A172 (cell line): ENCODE results near the gene PRKACA. TPM values are rescaled to one million over a fixed set of nuclear protein-coding genes. Genes with fewer than 3 reads are reported as not detected.
A peak's percentile ranks its signal among the peaks of the same experiment; 100 is the strongest.

Source experiments
- DNase-seq: peaks from one replicate; pipeline ENCODE4 v3.0.0-alpha.2; 2015; ENCODE audit warnings: low spot score
- total RNA-seq: library from RNA; depleted of rRNA; stranded (reverse); fragments of >200 nt; shearing (Covaris generic); gene quantifications from 2 replicates; pipeline ENCODE4 v1.2.3, GENCODE V29; 2014; rRNA removed

Gene PRKACA
- total RNA-seq, result 43.1 and 72.6 TPM in 2 replicates

DNA sequence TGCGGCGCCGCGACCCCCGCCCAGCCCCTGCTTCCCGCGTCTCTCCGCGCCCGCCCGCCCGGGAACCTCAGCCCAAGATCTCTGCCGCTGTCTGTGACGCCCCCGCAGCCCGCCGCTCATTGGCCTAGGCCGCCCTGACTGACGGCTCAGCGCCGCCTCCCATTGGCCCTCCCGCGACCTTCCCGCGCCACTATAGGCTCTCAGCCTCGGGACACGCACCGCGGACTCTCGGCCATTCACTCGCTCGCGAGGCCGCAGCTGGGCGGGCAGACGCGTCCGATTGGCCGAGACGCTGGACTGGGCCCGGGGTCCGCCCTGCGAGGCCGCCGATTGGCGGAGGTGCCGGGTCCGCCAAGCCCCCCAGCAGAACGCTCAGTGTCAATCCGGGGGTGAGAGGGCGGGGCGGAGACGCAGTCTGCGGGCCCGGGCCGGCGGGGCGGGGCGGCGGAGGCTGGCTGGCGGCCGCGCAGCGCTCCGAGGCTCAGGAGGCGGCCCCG lies at the start of gene PRKACA:
PRKACA (minus strand) TSS at position 95 of the 497 bp plus-strand sequence. CDS start 215 bp downstream, outside the sequence.
- peak; percentile 96 for DNase-seq

DNA sequence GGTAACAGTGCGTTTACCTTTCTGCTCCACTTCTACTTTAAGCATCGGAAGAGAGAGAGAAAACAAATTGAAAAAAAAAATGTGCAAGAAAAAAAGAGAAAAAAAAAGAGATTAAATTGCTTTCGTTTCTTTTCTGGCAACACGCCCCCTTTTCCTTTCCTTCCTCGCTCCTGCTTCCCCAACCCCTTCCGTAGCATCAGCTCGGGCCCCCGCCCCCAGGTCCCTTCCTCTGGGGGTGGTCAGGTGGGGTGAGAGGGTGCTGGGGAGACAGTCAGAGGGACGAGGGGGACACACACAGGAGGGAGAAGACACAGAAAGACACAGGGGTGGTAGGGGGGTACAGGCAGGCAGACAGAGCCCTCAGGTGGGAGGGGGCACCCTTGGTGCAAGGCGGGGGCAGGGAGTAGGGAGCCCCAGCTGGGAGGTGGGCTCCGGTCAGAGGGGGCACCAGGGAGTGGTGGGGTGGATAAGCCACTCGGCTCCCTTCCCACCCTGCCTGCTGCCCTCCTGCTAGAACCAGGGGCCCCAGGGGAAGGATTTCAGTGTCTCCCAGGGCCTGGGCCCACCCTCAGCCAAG lies 49.5 kb upstream of the PRKACA start:
- DNase-seq, result no peak

DNA sequence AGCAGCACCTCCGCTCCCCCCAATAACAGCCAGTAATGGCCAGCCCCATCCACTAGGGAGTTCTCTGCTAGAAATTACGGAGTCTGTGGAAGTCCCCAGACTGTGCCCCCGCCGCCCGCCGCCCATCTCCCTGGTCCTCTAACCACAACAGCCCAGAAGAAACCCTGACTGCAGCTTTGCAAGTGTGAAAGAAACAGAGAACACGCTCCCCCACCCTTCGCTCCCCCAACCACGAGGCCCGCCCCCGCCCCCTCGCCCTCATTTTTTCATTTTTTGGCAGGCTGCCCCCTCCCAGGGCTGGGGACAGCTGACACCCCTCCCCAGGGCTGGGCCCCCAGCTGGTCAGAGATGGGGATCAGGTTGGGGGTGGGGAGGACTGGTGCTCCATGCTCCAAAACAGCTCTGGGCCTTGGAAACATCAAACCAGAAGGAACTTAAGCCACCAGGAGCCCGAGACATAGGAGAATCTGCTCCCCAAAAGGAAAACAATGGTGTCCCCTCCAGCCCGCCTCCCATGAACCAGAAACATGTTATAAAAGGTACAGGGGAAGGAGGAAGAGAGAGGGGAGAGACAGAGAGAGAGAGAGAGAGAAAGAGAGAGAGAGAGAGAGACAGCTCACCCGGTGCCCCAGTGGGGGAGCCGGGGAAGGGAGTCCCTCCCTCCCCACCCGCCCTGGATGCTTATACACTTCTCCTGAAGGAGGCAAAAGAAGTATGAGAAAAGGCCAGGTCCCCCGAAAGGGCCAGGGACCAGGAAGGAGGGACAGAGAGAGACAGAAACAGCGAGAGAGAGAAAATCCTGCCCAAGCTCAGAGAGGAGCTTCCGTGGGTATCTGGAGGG lies 48.6 kb upstream of the PRKACA start:
- no peak for DNase-seq

DNA sequence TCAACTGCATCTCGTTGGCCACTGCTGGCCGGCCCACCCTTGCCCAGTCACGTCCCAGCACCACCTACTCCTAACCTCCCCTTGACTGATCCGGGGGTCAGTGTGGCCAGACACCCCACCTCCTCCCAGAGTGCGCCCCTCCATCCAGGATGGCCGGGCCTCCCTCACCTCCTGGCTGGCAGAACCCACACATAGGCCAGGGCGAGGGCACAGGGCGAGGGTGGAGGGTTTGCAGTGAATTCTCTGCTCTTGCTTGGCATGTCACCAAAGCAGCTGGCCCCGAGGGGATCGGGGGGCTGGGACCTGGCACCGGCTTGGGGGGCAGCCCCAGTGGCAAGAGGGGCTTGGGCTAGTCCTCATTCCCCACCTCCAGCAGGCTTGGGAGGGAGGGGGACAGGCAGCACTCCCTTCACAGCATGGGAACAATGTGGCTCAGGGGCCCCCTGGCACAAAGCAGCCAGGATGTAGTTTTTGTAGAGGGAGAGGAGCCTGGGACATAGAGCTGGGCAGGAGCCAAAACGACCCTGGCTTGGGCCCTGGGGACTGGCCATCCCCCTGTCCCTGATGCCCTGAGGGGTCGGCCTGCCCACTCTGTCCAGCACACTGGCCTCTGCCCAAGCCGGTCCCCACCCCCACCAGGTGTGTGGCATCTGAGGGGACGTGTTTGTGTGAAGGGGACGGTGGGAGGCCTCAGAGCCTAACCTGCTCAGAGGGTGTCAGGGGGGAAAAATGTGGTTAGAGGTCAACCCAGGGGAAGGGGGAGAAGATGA lies 47.3 kb upstream of the PRKACA start:
- DNase-seq, result no peak

DNA sequence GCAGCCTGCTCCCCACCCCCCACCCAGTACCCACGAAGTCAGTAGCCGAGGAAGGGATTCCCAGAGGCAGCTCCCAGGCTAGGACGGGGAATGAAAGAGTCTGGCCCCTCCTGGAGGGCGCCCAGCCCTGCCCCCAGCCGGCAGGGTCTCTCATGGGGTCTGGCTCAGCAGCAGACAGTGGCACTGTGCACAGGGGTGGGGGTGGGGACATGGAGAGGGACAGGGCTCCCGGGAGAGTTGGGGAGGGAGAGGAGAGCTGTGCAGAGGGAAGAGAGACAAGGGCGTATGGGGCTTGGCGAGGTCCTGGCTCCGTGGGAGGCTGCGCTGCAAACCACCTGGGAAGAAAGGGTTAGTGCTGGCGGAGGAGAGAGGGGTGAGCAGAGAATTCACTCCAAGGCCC lies 46.5 kb upstream of the PRKACA start:
- DNase-seq, result no peak

DNA sequence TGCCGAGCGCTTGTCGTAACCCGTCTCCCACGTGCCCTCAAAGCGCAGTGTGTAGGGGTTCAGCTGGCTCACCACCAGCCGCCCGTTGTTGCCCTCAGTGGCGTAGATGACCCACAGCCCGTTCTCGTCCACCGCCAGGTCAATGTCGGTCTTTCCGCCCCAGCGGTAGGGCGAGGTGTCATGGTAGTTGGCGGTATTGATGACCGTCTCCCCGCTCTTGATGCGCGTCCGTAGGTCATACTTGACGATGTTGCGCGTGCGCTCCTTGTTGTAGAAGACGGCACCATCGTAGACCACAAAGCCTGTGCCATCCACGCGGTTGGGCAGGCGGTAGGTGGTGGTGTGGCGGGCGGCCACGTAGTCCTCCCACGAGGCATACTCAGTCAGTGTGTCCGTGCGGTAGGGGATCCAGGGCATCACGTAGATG lies 45.3 kb upstream of the PRKACA start:
- DNase-seq, result no peak

DNA sequence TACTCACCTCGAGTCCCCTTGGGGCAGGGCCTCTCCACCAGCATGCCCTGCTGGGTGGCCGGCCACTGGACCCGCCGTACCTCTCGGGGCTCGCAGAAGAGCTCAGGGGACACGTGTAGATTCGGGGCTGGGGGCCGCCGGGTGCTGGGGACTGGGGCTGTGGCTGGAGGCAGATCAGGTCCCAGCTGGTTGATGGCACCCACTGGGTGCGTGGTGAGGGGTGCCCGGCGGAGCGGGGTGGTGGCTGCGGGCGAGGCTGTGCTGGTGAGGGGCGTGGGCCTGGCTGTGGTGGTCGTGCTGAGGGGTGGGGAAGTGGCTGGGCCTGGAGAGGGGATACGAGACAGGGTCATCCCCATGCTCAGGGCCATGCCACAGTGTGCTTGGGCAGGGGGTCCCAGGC lies 43.7 kb upstream of the PRKACA start:
- no peak for DNase-seq

DNA sequence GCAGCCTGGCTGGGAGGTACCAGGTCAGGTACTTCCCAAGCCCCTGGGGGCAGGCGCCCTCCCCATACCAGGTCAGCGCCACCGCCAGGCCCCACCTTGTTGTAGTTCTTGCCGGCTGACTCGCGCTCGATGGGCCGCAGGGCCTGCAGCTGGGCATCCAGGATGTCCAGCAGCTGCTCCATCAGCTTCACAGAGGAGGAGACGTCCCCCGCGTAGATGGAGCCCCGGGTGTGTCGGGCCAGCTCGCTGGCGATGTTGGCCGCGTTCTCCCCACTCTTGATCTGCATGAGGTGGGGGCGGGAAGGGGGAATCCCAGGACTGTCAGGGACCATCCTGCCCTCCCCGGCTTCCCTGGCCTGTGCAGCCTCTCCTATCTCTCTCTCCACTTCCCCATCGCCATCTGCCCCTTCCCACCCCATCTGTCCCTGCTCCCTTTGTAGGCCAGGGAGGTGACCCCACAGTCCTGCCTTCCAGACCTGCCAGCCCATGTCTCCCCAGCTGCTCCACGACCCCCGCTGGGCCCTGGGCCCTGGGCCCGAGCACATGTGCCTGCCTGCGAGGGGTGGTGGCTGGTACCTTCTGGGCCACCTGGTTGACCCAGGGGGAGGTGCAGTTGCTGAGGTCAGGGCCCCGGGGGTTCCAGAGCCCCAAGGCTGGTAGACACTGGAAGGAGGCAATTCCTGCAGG lies 42.6 kb upstream of the PRKACA start:
- no peak for DNase-seq

DNA sequence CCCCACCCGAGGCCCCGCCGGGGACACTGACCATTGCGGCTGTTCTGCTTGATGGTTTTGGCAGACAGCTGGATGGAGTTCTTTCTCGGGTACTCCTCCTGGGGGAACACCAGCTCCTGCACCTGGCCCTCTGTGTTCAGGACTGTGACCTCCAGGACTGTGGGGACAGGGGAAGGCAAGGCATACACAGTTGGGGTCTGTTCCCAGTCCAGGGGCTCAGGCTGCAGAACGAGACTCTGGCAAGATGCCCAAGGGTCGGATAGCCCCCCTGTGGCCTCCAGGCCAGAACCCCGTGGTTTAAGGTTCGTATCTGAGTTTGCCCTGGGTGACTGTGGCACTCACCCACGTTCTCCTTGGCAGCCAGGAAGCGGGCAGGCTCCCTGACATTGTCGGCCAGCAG lies 41.5 kb upstream of the PRKACA start:
- no peak for DNase-seq

DNA sequence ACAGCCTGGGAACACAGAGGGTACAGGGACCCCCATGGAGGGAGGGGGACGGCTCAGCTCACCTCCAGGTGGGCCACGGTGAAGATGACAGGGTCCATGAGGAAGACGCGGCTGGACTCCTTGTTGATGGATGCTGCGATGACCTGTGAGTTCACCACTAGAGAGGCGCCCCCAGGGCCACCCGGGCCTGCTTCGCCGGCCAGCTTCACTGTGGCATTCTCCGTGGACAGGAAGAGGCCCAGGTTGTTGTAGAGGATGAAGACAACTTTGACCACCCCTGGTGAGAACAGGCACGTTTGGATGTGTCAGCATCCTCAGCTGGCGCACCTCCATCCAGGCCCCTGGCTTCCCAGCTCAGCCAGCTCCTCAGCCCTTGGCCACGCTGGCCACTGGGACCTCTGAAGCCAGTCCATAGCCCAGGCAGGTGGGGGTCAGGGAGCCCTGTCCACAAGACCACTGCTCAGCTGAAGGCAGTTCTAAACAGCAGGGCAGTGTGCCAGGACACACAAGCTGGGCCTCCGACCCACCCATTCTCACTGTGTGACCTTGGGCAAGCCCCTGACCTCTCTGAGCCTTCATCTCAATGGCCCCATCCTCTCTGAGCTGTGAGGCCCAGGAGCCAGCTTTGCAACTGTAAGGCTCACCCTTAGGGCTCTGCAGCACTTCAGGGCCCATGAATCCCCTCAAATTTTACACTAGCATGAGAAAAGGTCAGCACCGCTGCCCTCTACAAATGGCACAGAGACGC lies 40.9 kb upstream of the PRKACA start:
- DNase-seq, result no peak

DNA sequence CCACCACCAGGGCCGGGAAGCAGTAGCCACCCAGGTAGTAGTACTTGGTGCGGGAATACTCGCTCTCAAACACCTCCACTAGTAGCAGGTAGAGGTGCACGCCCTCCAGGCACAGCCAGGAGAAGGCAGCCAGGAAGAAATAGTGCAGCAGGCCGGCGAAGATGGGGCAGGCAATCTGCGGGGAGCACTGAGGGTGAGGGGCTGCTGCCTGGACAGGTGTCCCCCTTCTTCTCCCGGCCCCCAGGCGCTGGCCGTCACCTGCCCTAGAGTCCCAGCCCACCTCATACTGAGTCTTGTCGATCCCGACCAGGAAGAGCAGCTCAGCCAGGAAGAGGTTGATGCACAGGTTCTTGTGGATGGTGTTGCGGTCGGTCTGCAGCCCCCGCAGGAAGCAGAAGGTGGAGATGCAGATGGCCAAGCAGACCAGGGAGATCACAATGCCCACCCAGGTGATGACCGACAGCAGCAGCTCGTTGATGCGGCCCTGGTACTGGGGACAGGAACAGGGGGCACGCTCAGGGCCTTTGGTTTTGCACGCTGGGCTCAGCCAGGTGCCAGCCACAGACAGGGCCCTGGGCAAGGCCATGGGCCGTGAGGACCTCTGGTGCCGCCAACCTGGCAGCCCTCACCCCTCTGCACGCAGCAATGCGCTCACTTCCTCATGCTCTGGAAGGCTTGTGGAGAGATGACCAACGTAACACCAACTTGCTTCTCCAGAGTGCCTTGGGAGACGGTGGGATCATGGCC lies 39.6 kb upstream of the PRKACA start:
- no peak for DNase-seq

DNA sequence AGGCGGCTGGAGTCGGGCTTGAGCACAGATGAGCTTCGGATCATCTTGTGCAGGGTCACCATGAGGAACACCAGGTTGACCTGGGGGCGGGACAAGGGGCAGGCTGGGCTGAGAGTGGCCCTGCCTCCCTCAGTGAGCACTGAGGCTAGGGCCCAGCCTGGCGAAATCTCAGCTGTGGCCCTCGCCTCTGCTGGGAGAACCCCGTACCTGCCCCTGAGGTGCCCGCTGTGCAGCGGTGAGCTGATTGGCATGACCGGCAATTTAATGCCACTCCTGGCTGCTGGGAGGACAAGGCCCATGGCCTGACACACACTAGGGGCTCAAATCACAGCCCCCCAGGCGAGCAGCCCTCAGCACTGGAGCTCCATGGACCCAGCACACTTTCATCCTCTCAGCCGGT lies 38.6 kb upstream of the PRKACA start:
- no peak for DNase-seq

DNA sequence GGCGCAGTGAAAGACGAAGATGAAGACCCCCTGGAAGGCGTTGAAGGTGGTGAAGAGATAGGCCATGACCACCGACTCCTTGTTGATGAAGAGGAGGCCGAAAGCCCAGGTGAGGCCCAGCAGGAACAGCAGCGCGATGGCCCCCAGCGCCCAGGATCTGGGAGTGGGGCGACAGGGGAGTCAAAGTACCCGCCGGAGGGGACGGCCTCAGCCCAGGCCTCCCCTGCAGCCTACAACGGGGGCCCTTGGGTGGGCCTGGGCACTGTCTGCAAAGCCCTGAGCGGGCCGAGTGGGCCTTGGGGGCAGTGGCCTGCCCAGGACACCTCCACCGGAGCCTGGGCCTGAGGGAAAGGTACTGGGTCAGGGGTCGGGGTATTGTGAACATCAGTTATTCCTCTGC lies 37.8 kb upstream of the PRKACA start:
- DNase-seq, result no peak

DNA sequence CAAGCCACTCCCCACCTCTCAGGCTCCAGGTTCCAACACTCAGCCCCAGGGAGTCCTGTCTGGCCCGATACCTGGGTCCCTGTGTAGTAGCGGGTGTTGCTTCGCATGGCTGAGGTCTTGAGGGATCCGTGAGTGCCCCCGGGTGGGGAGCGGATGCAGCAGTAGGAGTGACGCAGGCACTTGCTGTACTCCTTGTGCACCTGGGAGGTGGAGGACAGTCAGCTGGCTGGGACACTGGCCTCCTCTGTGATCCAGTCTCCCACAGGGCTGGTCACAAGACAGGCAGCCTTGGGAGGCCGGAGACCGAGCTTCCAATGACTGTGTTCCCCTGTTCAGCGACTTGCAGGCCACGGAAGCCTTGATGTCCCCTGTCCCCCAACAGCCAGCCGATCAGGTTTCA lies 35.2 kb upstream of the PRKACA start:
- DNase-seq, result no peak

DNA sequence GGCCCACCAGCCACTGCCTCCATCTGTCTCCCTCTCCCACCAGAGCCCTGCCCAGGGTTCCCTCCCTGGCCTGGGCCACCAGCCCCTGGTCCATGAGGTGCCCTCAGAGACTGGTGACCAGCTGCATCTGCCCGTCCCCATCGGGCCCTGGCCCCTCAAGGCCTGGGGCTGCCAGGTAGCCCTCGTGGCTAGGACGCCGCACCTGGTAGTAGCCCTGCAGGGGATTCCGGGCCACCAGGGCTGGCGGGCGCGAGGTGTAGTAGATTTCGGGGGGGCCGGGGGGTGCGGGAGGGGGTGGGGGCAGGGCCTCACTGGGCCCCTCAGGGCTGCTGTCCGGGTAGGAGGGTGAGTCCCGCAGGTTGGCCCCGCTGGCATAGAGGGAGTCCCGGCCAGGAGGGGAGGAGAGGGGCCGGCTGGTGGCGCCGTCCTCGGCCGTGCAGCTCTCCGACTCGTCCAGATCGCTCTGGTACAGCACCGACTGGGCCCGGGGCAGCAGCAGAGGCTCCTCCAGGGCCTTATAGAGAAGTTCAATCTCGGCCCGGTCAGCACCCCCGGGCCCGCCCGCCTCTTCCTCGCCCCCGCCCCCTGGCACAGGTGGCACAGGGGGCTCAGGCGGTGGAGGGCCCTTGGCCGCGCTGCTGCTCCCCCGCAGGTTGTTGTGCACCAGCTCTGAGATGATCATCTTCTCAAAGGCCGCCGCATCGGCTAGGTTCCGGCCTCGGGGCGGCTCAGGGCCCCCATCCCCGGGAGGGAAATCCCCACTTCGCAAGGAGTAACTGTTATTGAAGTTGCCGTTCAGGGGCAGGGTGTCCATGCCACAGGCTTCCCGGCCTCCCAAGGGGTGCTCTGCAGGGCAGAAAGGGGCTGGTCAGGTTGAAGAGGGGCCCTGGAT lies 33.5 kb upstream of the PRKACA start:
- no peak for DNase-seq

DNA sequence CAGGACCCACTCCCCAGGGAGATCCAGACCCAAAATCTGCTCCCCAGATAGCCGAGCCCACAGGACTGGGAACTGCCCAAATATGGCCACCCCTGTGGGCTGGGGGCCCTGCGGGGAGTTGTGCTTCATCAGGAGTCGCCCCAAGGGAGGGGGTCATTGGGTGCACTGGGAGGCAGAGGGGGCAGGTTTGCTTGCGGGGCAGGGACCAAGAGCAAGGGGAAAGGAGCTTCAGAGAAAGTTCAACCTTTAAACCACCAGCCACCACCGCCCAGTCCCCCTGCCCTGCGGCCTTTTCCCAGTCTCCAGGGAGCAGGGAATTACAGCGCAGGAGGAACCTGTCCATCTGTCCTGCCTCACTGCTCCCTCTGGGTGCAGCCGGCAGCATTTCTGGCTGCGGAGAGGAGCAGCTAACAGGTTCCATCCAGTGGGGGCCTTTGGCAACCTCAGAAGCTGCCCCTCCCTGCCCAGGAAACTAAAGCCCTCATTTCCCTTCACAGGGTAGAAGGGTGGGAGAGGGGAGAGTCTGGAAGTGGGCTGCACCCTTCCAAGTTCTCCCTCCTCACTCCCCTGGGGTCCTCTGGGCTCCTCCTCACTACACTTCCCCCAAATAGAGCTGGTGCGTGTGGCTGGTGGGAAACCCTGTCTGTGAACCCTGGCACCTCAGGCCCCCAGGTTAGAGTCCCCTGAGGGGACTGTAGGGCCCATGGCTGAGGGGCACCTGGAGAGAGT lies 32.6 kb upstream of the PRKACA start:
- DNase-seq, result no peak

DNA sequence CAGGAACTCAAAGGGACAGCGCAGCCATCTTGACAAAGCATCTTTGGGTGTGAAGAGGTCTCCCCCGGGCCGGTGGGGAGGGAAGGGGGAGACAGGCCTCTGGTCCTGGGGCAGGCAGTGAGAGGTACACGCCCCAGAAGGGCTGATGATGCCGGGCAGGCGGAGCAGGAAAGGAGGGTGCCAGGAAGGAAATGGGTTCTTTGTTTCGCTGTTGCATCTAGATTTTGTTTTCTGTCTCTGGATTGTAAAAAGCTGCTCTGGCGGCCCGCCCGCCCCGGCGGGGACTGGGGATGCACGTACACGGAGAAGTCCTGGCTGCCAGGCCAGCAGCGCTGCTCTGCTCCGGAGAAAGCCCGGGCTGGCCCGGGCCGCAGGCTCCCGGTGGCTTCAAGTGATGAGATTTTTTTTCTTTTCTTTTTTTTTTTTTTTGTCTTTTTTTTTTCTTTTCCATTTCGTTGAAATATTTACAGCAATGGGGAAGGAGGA lies 32.0 kb upstream of the PRKACA start:
- no peak for DNase-seq

DNA sequence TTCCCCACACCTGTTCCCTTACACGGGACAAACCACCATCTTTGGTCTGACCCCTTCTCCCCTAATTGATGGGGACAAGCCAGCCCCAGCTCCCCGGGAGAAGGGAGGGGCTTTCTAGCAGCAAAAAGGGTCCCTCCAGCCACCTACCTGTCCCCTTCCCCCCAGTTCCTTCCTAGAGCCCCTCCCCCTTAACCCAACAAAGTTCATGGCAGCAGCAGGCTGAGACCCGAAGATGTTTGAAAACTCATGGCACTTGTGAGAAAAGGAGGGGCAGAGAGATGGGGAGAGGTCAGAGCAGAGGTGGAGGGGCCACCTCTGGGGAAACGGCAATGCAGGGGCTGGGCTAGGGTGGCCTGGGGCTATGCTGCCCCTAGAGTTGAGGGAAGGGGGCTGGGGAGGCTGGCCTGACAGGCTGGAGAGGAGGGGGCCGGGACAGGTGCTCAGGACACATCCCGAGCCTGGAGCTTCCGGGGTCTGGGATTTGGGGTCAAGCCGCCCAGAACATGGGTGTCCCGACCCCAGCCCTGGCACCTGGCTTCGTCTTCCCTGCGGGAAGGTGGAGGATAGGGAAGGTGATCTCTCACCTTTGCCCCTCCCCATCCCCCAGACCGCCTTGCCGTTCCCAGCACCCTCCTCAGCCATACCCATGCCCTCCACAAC lies 31.3 kb upstream of the PRKACA start:
- no peak for DNase-seq
